ENCODE data around the gene NGRN.

- TF ChIP-seq POLR2AphosphoS5 (IDR thresholded peaks at IDR 0.05): no peak
- TF ChIP-seq CTCF (IDR thresholded peaks at IDR 0.05): no peak
- TF ChIP-seq POLR2A (IDR thresholded peaks at IDR 0.05): no peak
- TF ChIP-seq EP300 (IDR thresholded peaks at IDR 0.05; ENCODE audit: low read depth): no peak
These were observed 42.9 kb upstream of the NGRN start for GRCh38 chr15:90222547-90222946.
